Gastrocnemius medialis (tissue), 4 donors: ENCODE results near the gene EPB41L4B.

Experiments used
- POLR2A ChIP-seq, 2 donors: fragments of 450-650 bp; IDR thresholded peaks; one replicate each; pipeline ENCODE4 v1.6.1; 2017; ENCODE audit warnings: antibody characterized with exemption in 2 of 2, mild to moderate bottlenecking in 2 of 2, moderate library complexity in 2 of 2
- TF ChIP-seq, protein P1 (sequence below), 5 experiments: fragments of 450-650 bp in 3 of 5; fragments of 200-600 bp in 2 of 5; sonication (generic) in 2 of 5; IDR thresholded peaks in 4 of 5; conservative IDR thresholded peaks in 1 of 5; 1 replicate in 4 of 5; 2 replicates in 1 of 5; pipeline ENCODE4 v1.5.1; 2016 to 2019; ENCODE audit warnings: antibody characterized with exemption in 5 of 5, mild to moderate bottlenecking in 3 of 5, moderate library complexity in 3 of 5

- TF ChIP-seq, protein P1, sequence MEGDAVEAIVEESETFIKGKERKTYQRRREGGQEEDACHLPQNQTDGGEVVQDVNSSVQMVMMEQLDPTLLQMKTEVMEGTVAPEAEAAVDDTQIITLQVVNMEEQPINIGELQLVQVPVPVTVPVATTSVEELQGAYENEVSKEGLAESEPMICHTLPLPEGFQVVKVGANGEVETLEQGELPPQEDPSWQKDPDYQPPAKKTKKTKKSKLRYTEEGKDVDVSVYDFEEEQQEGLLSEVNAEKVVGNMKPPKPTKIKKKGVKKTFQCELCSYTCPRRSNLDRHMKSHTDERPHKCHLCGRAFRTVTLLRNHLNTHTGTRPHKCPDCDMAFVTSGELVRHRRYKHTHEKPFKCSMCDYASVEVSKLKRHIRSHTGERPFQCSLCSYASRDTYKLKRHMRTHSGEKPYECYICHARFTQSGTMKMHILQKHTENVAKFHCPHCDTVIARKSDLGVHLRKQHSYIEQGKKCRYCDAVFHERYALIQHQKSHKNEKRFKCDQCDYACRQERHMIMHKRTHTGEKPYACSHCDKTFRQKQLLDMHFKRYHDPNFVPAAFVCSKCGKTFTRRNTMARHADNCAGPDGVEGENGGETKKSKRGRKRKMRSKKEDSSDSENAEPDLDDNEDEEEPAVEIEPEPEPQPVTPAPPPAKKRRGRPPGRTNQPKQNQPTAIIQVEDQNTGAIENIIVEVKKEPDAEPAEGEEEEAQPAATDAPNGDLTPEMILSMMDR (IDR thresholded peaks at IDR 0.05 in 4 of 5, conservative IDR thresholded peaks at IDR 0.05 in 1 of 5), result no peak
- TF ChIP-seq POLR2A (IDR thresholded peaks at IDR 0.05), result no peak
Observed at GRCh38 chr9:109163194-109163593, 157.7 kb downstream of the EPB41L4B start.
